Dermis microvascular lymphatic vessel endothelial cell (primary cell): ENCODE results near the gene EFNA2. TPM values are rescaled to one million over a fixed set of nuclear protein-coding genes. Genes with fewer than 3 reads are reported as not detected.

Experiments used
- DNase-seq, 2 donors: peaks; one replicate each; pipeline versions ENCODE4 v3.0.0 to v3.0.0-alpha.2; 2010; ENCODE audit warnings: low read depth in 2 of 2
- total RNA-seq: library from RNA; depleted of rRNA; stranded (reverse); fragments of >200 nt; gene quantifications from 2 replicates; pipeline ENCODE4 v1.2.1, GENCODE V29; 2014

The EFNA2 gene
- total RNA-seq, 1 donor from 2014 or later = 0.13 TPM

- DNase-seq = no peak
Measured at GRCh38 chr19:1248786-1249297, 36.8 kb upstream of the EFNA2 start.

GRCh38 chr19:1249298-1249989 is 36.2 kb upstream of the EFNA2 start:
- peak; percentile 88 to 97 for DNase-seq

GRCh38 chr19:1249990-1250436 is 35.7 kb upstream of the EFNA2 start:
- no peak for DNase-seq

GRCh38 chr19:1250437-1251260 is 35.0 kb upstream of the EFNA2 start:
- DNase-seq = peak in 1 of 2 donors; percentile 66

GRCh38 chr19:1251330-1252220 is 34.1 kb upstream of the EFNA2 start:
- peak in 1 of 2 donors; percentile 82 for DNase-seq

GRCh38 chr19:1252221-1252820 is 33.4 kb upstream of the EFNA2 start:
- peak in 1 of 2 donors; percentile 82 for DNase-seq

- DNase-seq = peak in 1 of 2 donors; percentile 91
Measured at GRCh38 chr19:1252821-1253513, 32.7 kb upstream of the EFNA2 start.

GRCh38 chr19:1253514-1254080 is 32.1 kb upstream of the EFNA2 start:
- no peak for DNase-seq

GRCh38 chr19:1254081-1254527 is 31.6 kb upstream of the EFNA2 start:
- no peak for DNase-seq

GRCh38 chr19:1254530-1255185 is 31.0 kb upstream of the EFNA2 start:
- no peak for DNase-seq

- DNase-seq = no peak
Measured at GRCh38 chr19:1255186-1256161, 30.2 kb upstream of the EFNA2 start.

GRCh38 chr19:1256646-1257474 is 28.8 kb upstream of the EFNA2 start:
- DNase-seq = no peak

- DNase-seq = no peak
Measured at GRCh38 chr19:1257475-1258162, 28.1 kb upstream of the EFNA2 start.

GRCh38 chr19:1258163-1258492 is 27.5 kb upstream of the EFNA2 start:
- DNase-seq = no peak

GRCh38 chr19:1258707-1259205 is 26.9 kb upstream of the EFNA2 start:
- no peak for DNase-seq

- peak in 1 of 2 donors; percentile 75 for DNase-seq
Measured at GRCh38 chr19:1259206-1259875, 26.3 kb upstream of the EFNA2 start.
